LNCaP clone FGC (cell line): ENCODE results near the gene DDR1.

Experiments used
- DNase-seq: peaks from one replicate; pipeline ENCODE4 v3.0.0-alpha.2; 2011; ENCODE audit warnings: low read depth
- H3K4me3 ChIP-seq: 2 replicates; pipeline ENCODE4 v1.5.1; 2011; ENCODE audit warnings: mild to moderate bottlenecking, low read depth, low read length, control low read depth
- CTCF ChIP-seq: IDR thresholded peaks from 2 replicates; pipeline ENCODE4 v1.5.1; 2012; ENCODE audit warnings: mild to moderate bottlenecking; ENCODE audit not compliant: control insufficient read depth, insufficient read depth; ENCODE audit errors: extremely low read depth

DDR1 gene

DNA sequence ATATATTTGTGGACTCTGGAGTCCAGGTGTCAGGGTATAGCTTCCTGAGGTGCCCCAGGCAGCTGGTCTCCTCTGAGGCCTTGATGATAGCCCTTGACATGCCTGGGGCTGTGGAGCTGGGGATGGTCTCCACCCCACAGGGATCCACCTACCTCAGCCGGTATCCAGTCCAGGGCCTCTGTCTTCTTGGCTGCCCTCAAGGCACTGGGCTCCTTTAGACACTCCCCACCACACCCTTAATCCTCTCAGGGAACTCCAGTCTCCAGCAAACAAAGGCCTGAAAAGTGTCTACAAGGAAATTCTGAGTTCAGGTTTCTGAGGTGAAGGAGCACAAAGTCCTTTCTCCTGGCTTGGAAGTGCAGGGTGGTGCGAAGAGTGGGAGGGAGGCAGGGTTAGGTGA, 44.6 kb upstream of the DDR1 start:
- no peak for TF ChIP-seq CTCF
- H3K4me3 ChIP-seq, result no peak overlapping the region
- DNase-seq, result no peak

DNA sequence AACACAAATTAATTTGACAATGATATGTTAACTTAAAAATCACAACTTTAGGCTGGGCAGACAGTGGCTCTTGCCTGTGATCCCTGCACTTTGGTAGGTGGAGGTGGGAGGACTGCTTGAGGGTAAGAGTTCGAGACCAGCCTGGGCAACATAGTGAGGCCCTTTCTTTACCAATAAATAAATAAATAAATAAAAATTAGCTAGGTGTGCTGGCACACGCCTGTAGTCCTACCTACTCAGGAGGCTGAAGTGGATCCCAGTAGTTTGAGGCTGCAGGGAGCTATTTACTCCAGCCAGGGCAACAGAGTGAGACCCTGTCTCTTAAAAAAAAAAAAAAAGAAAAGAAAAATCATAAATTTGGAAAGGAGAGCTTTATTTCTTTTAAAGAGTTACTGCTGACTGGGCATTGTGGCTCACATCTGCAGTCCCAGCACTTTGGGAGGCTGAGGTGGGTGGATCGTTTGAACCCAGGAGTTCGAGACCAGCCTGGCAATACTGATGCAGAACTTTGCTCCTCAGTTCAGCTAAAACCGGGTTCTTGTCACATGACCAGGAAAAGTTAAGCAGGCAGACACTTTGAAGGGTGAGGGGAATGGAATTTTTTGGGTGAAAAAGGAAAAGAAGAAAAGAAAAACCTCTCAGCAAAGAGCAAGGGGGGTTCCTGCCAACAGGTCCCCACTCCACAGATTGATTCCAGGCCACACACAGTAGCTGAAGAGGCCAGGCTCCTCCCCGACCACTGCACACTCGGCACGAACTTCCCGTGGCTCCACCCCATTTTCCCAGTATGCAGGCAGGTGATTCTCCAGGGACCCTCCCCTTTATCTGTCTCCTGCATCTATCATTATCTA, 44.0 kb upstream of the DDR1 start:
- no peak for TF ChIP-seq CTCF
- H3K4me3 ChIP-seq, result no peak overlapping the region
- DNase-seq, result no peak

GRCh38 chr6:30840935-30841643, 43.2 kb upstream of the DDR1 start:
- TF ChIP-seq CTCF, result no peak
- H3K4me3 ChIP-seq, result no peak overlapping the region
- no peak for DNase-seq

DNA sequence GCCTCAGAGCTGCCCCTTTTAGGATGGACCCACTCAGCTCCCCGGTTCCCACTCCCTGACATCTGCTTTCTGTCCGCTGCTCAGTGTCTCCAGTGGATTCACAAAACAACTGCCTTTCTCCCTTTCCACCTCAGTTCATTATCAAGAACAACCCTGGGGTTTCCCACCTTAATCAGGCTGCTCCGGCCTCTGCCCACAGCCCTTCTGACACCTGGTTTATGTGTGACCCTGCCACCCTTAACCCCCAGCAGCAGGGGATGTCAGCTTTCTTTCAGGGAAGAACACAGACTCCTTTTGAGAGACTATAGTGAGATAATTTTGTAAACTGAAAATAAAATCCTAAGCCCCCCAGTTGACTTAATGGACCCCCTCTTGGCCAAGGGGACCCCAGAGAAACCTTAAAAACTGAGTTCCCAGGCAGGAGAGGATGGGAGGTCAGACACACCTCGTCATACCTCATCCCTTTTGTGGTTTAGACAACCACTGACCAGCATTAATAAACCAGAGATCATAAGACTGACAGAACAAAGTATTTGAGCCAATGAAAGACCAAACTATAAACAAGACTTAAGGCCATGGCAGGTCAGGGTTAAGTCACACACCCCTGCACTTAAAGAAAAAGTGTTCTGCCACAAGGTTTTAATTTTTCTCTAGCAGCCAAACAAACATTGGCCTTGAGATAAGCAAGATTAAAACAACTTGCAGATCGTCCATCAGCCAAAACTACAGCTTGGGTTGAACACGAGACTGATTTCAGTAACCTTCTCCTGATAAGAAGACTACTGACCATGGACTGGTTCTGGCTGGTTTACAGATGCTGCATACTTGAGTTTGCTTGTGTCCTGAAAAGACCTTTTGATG, 42.4 kb upstream of the DDR1 start:
- TF ChIP-seq CTCF, result no peak
- no peak for DNase-seq
- no peak overlapping the region for H3K4me3 ChIP-seq

GRCh38 chr6:30842754-30843610, 41.3 kb upstream of the DDR1 start:
- no peak for DNase-seq
- no peak overlapping the region for H3K4me3 ChIP-seq
- TF ChIP-seq CTCF, result no peak

DNA sequence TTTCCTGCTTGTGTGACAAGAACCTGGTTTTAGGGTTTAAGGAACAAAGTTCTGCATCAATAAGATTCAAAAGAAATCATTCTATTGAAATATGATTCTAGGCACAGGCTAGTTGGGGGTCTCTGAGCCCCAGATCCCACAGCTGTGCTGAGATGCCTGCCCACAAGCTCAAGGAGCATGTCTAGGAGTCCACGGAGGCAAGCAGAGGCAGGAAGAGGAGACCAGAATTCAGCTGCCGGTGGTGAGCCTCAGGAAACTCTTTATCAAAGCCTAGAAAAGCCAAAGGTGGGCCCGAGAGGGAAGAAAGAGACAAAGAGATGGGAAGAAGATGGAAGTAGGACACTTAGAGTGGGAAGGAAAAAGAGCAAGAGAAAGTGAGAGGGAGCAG, 40.7 kb upstream of the DDR1 start:
- TF ChIP-seq CTCF, result no peak
- no peak for DNase-seq
- H3K4me3 ChIP-seq, result no peak overlapping the region
